ENCODE data around the gene SPEN. TPM values are rescaled to one million over a fixed set of nuclear protein-coding genes. Genes with fewer than 3 reads are reported as not detected.

Gene SPEN
- total and polyA plus RNA-seq, 12 donors, result 16.4 to 51.2 (median 30.7) TPM

- 41 to 62% (median 58%) methylated on average over 6 to 9 of the region's 9 CpGs for whole genome bisulfite sequencing, 4 donors
These were observed 142.3 kb downstream of the SPEN start for GRCh38 chr1:15989776-15990175.

More at GRCh38 chr1:15989776-15990175, 142.3 kb downstream of the SPEN start:
- no peaks in the 10 kb centered on the region for H3K36me3 ChIP-seq (replicated peaks in 1 of 2)
- H3K27ac ChIP-seq, result no peak overlapping the region
- intact Hi-C loops (cut with DNase I), result loop anchor here (5.0 kb wide), 3 partner anchors 172 to 187 kb away; no protein-coding TSS in a partner anchor
- H3K4me3 ChIP-seq, result no peak overlapping the region
- no peaks in the 10 kb centered on the region for H3K4me1 ChIP-seq (replicated peaks in 1 of 2)
- no peaks in the 10 kb centered on the region for H3K27me3 ChIP-seq
- TF ChIP-seq POLR2A (IDR thresholded peaks at IDR 0.05), result no peak
- TF ChIP-seq CTCF (IDR thresholded peaks at IDR 0.05), result no peak
- H3K9me3 ChIP-seq (replicated peaks in 1 of 3), result no peaks in the 10 kb centered on the region
- peak in 2 of 7 donors; percentile 47 to 52 for DNase-seq

Small RNA genes within 50 kb of the gene (small RNA-seq; reads per million reads assigned to genes)
- gene AL034555.1, result 0 reads per million in 2 donors
- 0 reads per million in 2 donors for gene AL355994.1
- 0 reads per million in 2 donors for gene AL355994.5

Other genes with a start within 250 kb of the SPEN start
- 10 to 100 TPM; 12.1 to 46.3 (median 30.2) TPM for gene DDI2, start 230.2 kb upstream of the SPEN start, total RNA-seq
- gene DDI2, start 230.2 kb upstream of the SPEN start, polyA plus RNA-seq, result 10 to 100 TPM in 2 of 3 donors, 1 to 10 TPM in 1; 5.3 to 19.1 (median 12.7) TPM
- 10 to 100 TPM; 25.8 to 92.9 (median 71.1) TPM for gene PLEKHM2, start 163.4 kb upstream of the SPEN start, total RNA-seq
- 100 to 1,000 TPM in 1 of 3 donors, 10 to 100 TPM in 2; 42.8 to 103 (median 63.7) TPM for gene PLEKHM2, start 163.4 kb upstream of the SPEN start, polyA plus RNA-seq
- 10 to 100 TPM in 2 of 9 donors, 1 to 10 TPM in 6, under 1 TPM in 1; 0.44 to 12.3 (median 5.5) TPM for gene SLC25A34, start 111.4 kb upstream of the SPEN start, total RNA-seq
- 10 to 100 TPM in 1 of 3 donors, 1 to 10 TPM in 2; 4.7 to 11.1 (median 6.0) TPM for gene SLC25A34, start 111.4 kb upstream of the SPEN start, polyA plus RNA-seq
- under 1 TPM in 1 of 9 donors, not detected in 8; 0.14 TPM for gene TMEM82, start 105.2 kb upstream of the SPEN start, total RNA-seq
- gene TMEM82, start 105.2 kb upstream of the SPEN start, polyA plus RNA-seq, result not detected
- gene FBLIM1, start 88.9 kb upstream of the SPEN start, total RNA-seq, result 100 to 1,000 TPM in 1 of 9 donors, 10 to 100 TPM in 7, 1 to 10 TPM in 1; 4.0 to 103 (median 48.3) TPM
- 10 to 100 TPM; 16.0 to 50.1 (median 40.5) TPM for gene FBLIM1, start 88.9 kb upstream of the SPEN start, polyA plus RNA-seq
- gene UQCRHL, start 40.1 kb upstream of the SPEN start, total RNA-seq, result 1 to 10 TPM in 2 of 9 donors, under 1 TPM in 7; 0.24 to 6.0 (median 0.74) TPM
- 1 to 10 TPM; 1.2 to 4.5 (median 2.3) TPM for gene UQCRHL, start 40.1 kb upstream of the SPEN start, polyA plus RNA-seq
- 10 to 100 TPM; 21.6 to 50.2 (median 33.3) TPM for gene ZBTB17, start 128.4 kb downstream of the SPEN start, total RNA-seq
- gene ZBTB17, start 128.4 kb downstream of the SPEN start, polyA plus RNA-seq, result 100 to 1,000 TPM in 2 of 3 donors, 1 to 10 TPM in 1; 8.0 to 172 (median 114) TPM
- not detected for gene SRARP, start 156.5 kb downstream of the SPEN start, total RNA-seq
- not detected for gene SRARP, start 156.5 kb downstream of the SPEN start, polyA plus RNA-seq
- gene HSPB7, start 170.3 kb downstream of the SPEN start, total RNA-seq, result 100 to 1,000 TPM in 4 of 9 donors, 10 to 100 TPM in 5; 13.4 to 633 (median 80.1) TPM
- gene HSPB7, start 170.3 kb downstream of the SPEN start, polyA plus RNA-seq, result 100 to 1,000 TPM in 1 of 3 donors, 10 to 100 TPM in 2; 52.7 to 488 (median 90.1) TPM
- 1 to 10 TPM in 6 of 9 donors, under 1 TPM in 3; 0.18 to 4.9 (median 2.1) TPM for gene CLCNKA, start 174.3 kb downstream of the SPEN start, total RNA-seq
- 10 to 100 TPM in 1 of 3 donors, 1 to 10 TPM in 2; 1.5 to 52.5 (median 8.2) TPM for gene CLCNKA, start 174.3 kb downstream of the SPEN start, polyA plus RNA-seq
- 1 to 10 TPM in 7 of 9 donors, under 1 TPM in 2; 0.67 to 9.9 (median 2.8) TPM for gene CLCNKB, start 196.1 kb downstream of the SPEN start, total RNA-seq
- gene CLCNKB, start 196.1 kb downstream of the SPEN start, polyA plus RNA-seq, result 1 to 10 TPM in 2 of 3 donors, under 1 TPM in 1; 0.88 to 4.4 (median 2.4) TPM
- gene FAM131C, start 225.9 kb downstream of the SPEN start, total RNA-seq, result 10 to 100 TPM in 2 of 9 donors, 1 to 10 TPM in 7; 3.4 to 12.0 (median 7.5) TPM
- 1 to 10 TPM; 3.0 to 5.0 (median 3.8) TPM for gene FAM131C, start 225.9 kb downstream of the SPEN start, polyA plus RNA-seq